K562 (cell line): ENCODE results near the gene NR1D1. TPM values are rescaled to one million over a fixed set of nuclear protein-coding genes. Genes with fewer than 3 reads are reported as not detected.

Experiments
- E2F6 ChIP-seq, 2 experiments: IDR thresholded peaks; 2 replicates each; pipeline ENCODE4 v1.6.1; 2011; ENCODE audit warnings: borderline replicate concordance in 1 of 2, control low read depth in 1 of 2, low read depth in 1 of 2, low read length in 1 of 2, mild to moderate bottlenecking in 1 of 2, mixed read lengths in 1 of 2, moderate library complexity in 1 of 2; ENCODE audit not compliant: insufficient read depth in 1 of 2, insufficient read length in 1 of 2, poor library complexity in 1 of 2, severe bottlenecking in 1 of 2; ENCODE audit errors: extremely low read depth in 1 of 2
- EHMT2 ChIP-seq: fragments of 450-650 bp; IDR thresholded peaks from 2 replicates; pipeline ENCODE4 v1.6.1; 2018; ENCODE audit warnings: antibody characterized with exemption
- JUNB ChIP-seq: fragments of 450-650 bp; formaldehyde crosslinking; conservative IDR thresholded peaks from 2 replicates; pipeline ENCODE4 v1.4.0; 2020; ENCODE audit warnings: mild to moderate bottlenecking
- KHSRP ChIP-seq: fragments of 450-650 bp; IDR thresholded peaks from 2 replicates; pipeline ENCODE4 v1.6.1; 2017
- MED1 ChIP-seq: sonication (generic); formaldehyde crosslinking; IDR thresholded peaks from 2 replicates; pipeline ENCODE4 v1.8.1; 2023; ENCODE audit warnings: missing genetic modification reagents, borderline replicate concordance
- SIN3A ChIP-seq, 2 experiments: fragments of 150-350 bp in 1 of 2; IDR thresholded peaks; 2 replicates each; pipeline ENCODE4 v1.6.1; 2011 to 2016; ENCODE audit warnings: borderline replicate concordance in 2 of 2, low read depth in 2 of 2, low read length in 2 of 2, mild to moderate bottlenecking in 2 of 2, moderate library complexity in 2 of 2; ENCODE audit not compliant: control insufficient read depth in 1 of 2
- TBP ChIP-seq: optimal IDR thresholded peaks from 2 replicates; pipeline ENCODE3; 2011; ENCODE audit warnings: low read depth, low read length, improper control_type of control experiment
- TSHZ1 ChIP-seq: fragments of 250-450 bp; sonication (Bioruptor Pico); IDR thresholded peaks from 2 replicates; pipeline ENCODE4 v1.4.0; 2020; ENCODE audit warnings: mild to moderate bottlenecking, moderate library complexity
- ZFP1 ChIP-seq: fragments of 450-650 bp; formaldehyde crosslinking; IDR thresholded peaks from 2 replicates; pipeline ENCODE4 v1.4.0; 2020; ENCODE audit warnings: mild to moderate bottlenecking, mixed read lengths
- polyA plus RNA-seq, 8 experiments: library from polyadenylated mRNA; depleted of rRNA in 4 of 8; stranded (reverse) in 5 of 8; unstranded in 3 of 8; fragments of >200 nt; fragmentation: Nextera tagmentation in 2 of 8; fragmentation: Illumina TruSeq in 1 of 8; extraction: Ambion mirVana in 2 of 8; extraction: Trizol in 1 of 8; gene quantifications; 2 replicates each; pipeline versions ENCODE4 v1.2.1 to v1.2.3, GENCODE V29; 2011 to 2014; ENCODE audit warnings: inconsistent platforms in 1 of 8, missing spikeins in 1 of 8
- total RNA-seq, 7 experiments: library from RNA; depleted of rRNA in 6 of 7; stranded (reverse); fragments of >200 nt in 6 of 7; fragmentation: Illumina TruSeq in 2 of 7; extraction: Trizol in 2 of 7; gene quantifications; 2 replicates each; pipeline versions ENCODE4 v1.2.1 to v1.2.3, GENCODE V29; 2011 to 2021; ENCODE audit warnings: low replicate concordance in 1 of 7
- TF ChIP-seq, protein P1 (sequence below): fragments of 450-650 bp; IDR thresholded peaks from 2 replicates; pipeline ENCODE4 v1.6.1; 2016; ENCODE audit warnings: low read depth

NR1D1 gene
- total and polyA plus RNA-seq, 9 of the 15 experiments (the other 6 are each of a cell fraction or from before 2014, with no cell fraction given): 0.25 to 7.7 (median 0.65) TPM

DNA sequence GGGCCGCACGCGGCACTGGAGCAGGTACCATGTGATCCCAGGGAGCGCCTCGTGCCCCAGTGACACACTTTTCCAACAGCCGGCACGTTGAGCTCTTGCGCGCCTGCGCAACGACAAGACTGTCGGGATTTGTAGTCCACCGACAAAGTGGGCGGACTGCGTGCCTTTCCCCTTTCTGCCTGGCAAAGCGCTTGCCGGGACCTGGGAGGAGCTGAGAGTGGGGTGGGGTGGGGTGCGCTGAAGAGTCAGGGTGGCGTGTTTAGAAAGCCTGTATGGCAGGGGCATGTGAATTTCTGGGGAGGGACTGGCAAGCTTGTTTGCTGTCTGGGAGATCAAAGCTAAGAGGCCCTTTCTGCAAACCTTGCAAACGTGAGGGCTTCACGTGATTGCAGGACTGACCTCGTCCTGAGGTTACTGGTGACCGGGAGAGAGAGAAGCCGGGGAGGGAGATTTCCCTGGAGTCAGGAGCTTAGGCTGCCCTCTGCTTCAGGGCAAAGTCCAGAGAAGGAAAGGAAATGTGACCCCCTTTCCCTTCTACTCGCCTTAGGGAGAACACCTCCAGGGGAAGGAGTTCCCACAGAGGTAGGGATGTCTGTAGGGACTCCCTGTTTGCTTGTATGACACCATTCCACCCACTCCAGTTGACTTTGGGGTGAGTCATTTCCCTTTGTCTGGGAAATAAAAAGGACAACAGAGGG, 429 bp upstream of the NR1D1 start (continued):
- peak; percentile 97 to 98 for TF ChIP-seq E2F6 (IDR thresholded peaks at IDR 0.05; ENCODE audit: borderline replicate concordance in 1 of 2, extremely low read depth in 1 of 2, insufficient read depth in 1 of 2, insufficient read length in 1 of 2, low read depth in 1 of 2, low read length in 1 of 2, poor library complexity in 1 of 2, severe bottlenecking in 1 of 2)
- peak; percentile 14 to 54; a peak in 2 of 4 replicates for TF ChIP-seq SIN3A (IDR thresholded peaks at IDR 0.05; ENCODE audit: borderline replicate concordance in 2 of 2, control insufficient read depth in 1 of 2, low read depth in 2 of 2, low read length in 2 of 2)
- no peak for TF ChIP-seq EHMT2
- no peak for TF ChIP-seq JUNB (CRISPR knock-in tag)
- TF ChIP-seq, protein P1, sequence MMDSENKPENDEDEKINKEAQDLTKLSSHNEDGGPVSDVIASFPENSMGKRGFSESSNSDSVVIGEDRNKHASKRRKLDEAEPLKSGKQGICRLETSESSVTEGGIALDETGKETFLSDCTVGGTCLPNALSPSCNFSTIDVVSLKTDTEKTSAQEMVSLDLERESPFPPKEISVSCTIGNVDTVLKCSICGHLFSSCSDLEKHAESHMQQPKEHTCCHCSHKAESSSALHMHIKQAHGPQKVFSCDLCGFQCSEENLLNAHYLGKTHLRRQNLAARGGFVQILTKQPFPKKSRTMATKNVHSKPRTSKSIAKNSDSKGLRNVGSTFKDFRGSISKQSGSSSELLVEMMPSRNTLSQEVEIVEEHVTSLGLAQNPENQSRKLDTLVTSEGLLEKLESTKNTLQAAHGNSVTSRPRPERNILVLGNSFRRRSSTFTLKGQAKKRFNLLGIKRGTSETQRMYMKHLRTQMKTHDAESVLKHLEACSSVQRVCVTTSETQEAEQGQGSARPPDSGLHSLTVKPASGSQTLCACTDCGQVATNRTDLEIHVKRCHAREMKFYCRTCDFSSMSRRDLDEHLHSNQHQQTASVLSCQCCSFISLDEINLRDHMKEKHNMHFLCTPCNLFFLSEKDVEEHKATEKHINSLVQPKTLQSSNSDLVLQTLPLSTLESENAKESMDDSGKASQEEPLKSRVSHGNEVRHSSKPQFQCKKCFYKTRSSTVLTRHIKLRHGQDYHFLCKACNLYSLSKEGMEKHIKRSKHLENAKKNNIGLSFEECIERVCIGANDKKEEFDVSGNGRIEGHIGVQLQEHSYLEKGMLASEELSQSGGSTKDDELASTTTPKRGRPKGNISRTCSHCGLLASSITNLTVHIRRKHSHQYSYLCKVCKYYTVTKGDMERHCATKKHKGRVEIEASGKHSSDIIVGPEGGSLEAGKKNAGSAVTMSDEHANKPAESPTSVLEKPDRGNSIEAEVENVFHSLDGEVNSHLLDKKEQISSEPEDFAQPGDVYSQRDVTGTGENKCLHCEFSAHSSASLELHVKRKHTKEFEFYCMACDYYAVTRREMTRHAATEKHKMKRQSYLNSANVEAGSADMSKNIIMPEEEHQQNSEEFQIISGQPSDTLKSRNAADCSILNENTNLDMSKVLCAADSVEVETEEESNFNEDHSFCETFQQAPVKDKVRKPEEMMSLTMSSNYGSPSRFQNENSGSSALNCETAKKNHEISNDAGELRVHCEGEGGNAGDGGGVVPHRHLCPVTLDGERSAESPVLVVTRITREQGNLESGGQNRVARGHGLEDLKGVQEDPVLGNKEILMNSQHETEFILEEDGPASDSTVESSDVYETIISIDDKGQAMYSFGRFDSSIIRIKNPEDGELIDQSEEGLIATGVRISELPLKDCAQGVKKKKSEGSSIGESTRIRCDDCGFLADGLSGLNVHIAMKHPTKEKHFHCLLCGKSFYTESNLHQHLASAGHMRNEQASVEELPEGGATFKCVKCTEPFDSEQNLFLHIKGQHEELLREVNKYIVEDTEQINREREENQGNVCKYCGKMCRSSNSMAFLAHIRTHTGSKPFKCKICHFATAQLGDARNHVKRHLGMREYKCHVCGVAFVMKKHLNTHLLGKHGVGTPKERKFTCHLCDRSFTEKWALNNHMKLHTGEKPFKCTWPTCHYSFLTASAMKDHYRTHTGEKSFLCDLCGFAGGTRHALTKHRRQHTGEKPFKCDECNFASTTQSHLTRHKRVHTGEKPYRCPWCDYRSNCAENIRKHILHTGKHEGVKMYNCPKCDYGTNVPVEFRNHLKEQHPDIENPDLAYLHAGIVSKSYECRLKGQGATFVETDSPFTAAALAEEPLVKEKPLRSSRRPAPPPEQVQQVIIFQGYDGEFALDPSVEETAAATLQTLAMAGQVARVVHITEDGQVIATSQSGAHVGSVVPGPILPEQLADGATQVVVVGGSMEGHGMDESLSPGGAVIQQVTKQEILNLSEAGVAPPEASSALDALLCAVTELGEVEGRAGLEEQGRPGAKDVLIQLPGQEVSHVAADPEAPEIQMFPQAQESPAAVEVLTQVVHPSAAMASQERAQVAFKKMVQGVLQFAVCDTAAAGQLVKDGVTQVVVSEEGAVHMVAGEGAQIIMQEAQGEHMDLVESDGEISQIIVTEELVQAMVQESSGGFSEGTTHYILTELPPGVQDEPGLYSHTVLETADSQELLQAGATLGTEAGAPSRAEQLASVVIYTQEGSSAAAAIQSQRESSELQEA: no peak
- TF ChIP-seq ZFP1 (CRISPR knock-in tag): no peak
- TF ChIP-seq KHSRP: no peak
- TF ChIP-seq MED1 (CRISPR knock-in tag): no peak
- TF ChIP-seq TBP: no peak
- TF ChIP-seq TSHZ1 (CRISPR knock-in tag): no peak
